Skeletal muscle tissue (tissue), 4 donors: ENCODE measurements around the gene UTF1. TPM values are rescaled to one million over a fixed set of nuclear protein-coding genes. Genes with fewer than 3 reads are reported as not detected.
"Not testable (repeated sequence)": the region's sequence is repeated elsewhere in the genome, so short reads cannot be mapped to it uniquely, and the experiment has no call there.

Source experiments
- H3K27ac ChIP-seq: one replicate; pipeline ENCODE4 v1.7.0; 2013; ENCODE audit warnings: mild to moderate bottlenecking, low read depth, low read length, inconsistent platforms
- H3K27me3 ChIP-seq, 3 donors: one replicate each; pipeline ENCODE4 v1.7.0; 2013; ENCODE audit warnings: low read length in 3 of 3; ENCODE audit not compliant: control insufficient read depth in 3 of 3, insufficient read depth in 3 of 3
- H3K36me3 ChIP-seq, 3 donors: one replicate each; pipeline ENCODE4 v1.7.0; 2013; ENCODE audit warnings: low read length in 3 of 3; ENCODE audit not compliant: control insufficient read depth in 3 of 3, insufficient read depth in 3 of 3
- H3K4me1 ChIP-seq, 3 donors: one replicate each; pipeline ENCODE4 v1.7.0; 2013; ENCODE audit warnings: low read length in 3 of 3, mild to moderate bottlenecking in 3 of 3; ENCODE audit not compliant: control insufficient read depth in 3 of 3, insufficient read depth in 3 of 3
- H3K4me3 ChIP-seq, 3 donors: one replicate each; pipeline ENCODE4 v1.7.0; 2013; ENCODE audit warnings: low read length in 3 of 3
- H3K9ac ChIP-seq, 3 donors: one replicate each; pipeline ENCODE4 v1.7.0; 2013; ENCODE audit warnings: low read length in 3 of 3, mild to moderate bottlenecking in 3 of 3, moderate library complexity in 2 of 3, low read depth in 1 of 3
- H3K9me3 ChIP-seq, 3 donors: one replicate each; pipeline ENCODE4 v1.7.0; 2013; ENCODE audit warnings: low read length in 3 of 3; ENCODE audit not compliant: control insufficient read depth in 3 of 3
- total RNA-seq: library from RNA; depleted of rRNA; stranded (reverse); fragments of >200 nt; gene quantifications from one replicate; pipeline ENCODE4 v1.2.3, GENCODE V29; 2014
- donor health status: Osteomylitis.

The UTF1 gene
- total RNA-seq, 1 donor from 2014 or later: not detected

GRCh38 chr10:133215586-133215985 lies 14.4 kb upstream of the UTF1 start:
- peaks cover 26 to 59% (median 44%) of the 10 kb centered on the region in 3 donors for H3K27me3 ChIP-seq
- no peak overlapping the region for H3K4me3 ChIP-seq
- no peaks in the 10 kb centered on the region for H3K9me3 ChIP-seq
- no peaks in the 10 kb centered on the region for H3K4me1 ChIP-seq
- no peaks in the 10 kb centered on the region for H3K36me3 ChIP-seq
- no peak overlapping the region for H3K9ac ChIP-seq
- no peak overlapping the region for H3K27ac ChIP-seq

GRCh38 chr10:133216776-133217175 lies 13.2 kb upstream of the UTF1 start:
- no peak overlapping the region for H3K9ac ChIP-seq
- H3K27me3 ChIP-seq: peaks cover 32 to 66% (median 47%) of the 10 kb centered on the region in 3 donors

GRCh38 chr10:133217800-133218589 lies 12.0 kb upstream of the UTF1 start:
- Histone ChIP-seq H3K27me3 (peaks cover 27 to 53% (median 39%) of the 10 kb centered on the region in 3 donors), H3K4me3 (no peak overlapping the region)

More at GRCh38 chr10:133216776-133217175, 13.2 kb upstream of the UTF1 start:
- Histone ChIP-seq H3K9me3 (no peaks in the 10 kb centered on the region), H3K27ac (no peak overlapping the region), H3K36me3 (no peaks in the 10 kb centered on the region), H3K4me3 (no peak overlapping the region), H3K4me1 (no peaks in the 10 kb centered on the region)

GRCh38 chr10:133218891-133219290 lies 11.1 kb upstream of the UTF1 start:
- H3K9ac ChIP-seq: no peak overlapping the region
- no peaks in the 10 kb centered on the region for H3K36me3 ChIP-seq
- H3K9me3 ChIP-seq: no peaks in the 10 kb centered on the region
- H3K27ac ChIP-seq: no peak overlapping the region
- H3K4me1 ChIP-seq: no peaks in the 10 kb centered on the region
- H3K4me3 ChIP-seq: no peak overlapping the region
- H3K27me3 ChIP-seq: peaks cover 25 to 45% (median 38%) of the 10 kb centered on the region in 3 donors

More at GRCh38 chr10:133217800-133218589, 12.0 kb upstream of the UTF1 start:
- Histone ChIP-seq H3K9ac (no peak overlapping the region), H3K27ac (no peak overlapping the region), H3K4me1 (no peaks in the 10 kb centered on the region), H3K36me3 (no peaks in the 10 kb centered on the region), H3K9me3 (no peaks in the 10 kb centered on the region)

- H3K27me3 ChIP-seq: peaks cover 27 to 45% (median 38%) of the 10 kb centered on the region in 3 donors
- no peak overlapping the region for H3K9ac ChIP-seq
- no peaks in the 10 kb centered on the region for H3K36me3 ChIP-seq
- H3K4me3 ChIP-seq: no peak overlapping the region
- no peaks in the 10 kb centered on the region for H3K9me3 ChIP-seq
- H3K4me1 ChIP-seq: no peaks in the 10 kb centered on the region
- H3K27ac ChIP-seq: no peak overlapping the region
These were observed 10.2 kb upstream of the UTF1 start for GRCh38 chr10:133219782-133220181.

GRCh38 chr10:133221331-133221730 lies 8.7 kb upstream of the UTF1 start:
- H3K9me3 ChIP-seq: no peaks in the 10 kb centered on the region
- H3K27me3 ChIP-seq: peaks cover 37 to 51% (median 45%) of the 10 kb centered on the region in 3 donors
- no peaks in the 10 kb centered on the region for H3K4me1 ChIP-seq
- no peak overlapping the region for H3K9ac ChIP-seq
- H3K4me3 ChIP-seq: no peak overlapping the region
- no peaks in the 10 kb centered on the region for H3K36me3 ChIP-seq
- H3K27ac ChIP-seq: no peak overlapping the region

- H3K4me3 ChIP-seq, H3K36me3 ChIP-seq, H3K9ac ChIP-seq, H3K4me1 ChIP-seq, H3K27ac ChIP-seq, H3K9me3 ChIP-seq: not testable (repeated sequence)
- H3K27me3 ChIP-seq: peaks cover 41 to 55% (median 49%) of the 10 kb centered on the region in 3 donors
These were observed 8.3 kb upstream of the UTF1 start for GRCh38 chr10:133221756-133222155.

- no peak overlapping the region for H3K27ac ChIP-seq
- H3K36me3 ChIP-seq: no peaks in the 10 kb centered on the region
- no peak overlapping the region for H3K9ac ChIP-seq
- no peak overlapping the region for H3K4me3 ChIP-seq
- H3K27me3 ChIP-seq: peaks cover 52 to 62% (median 60%) of the 10 kb centered on the region in 3 donors
- H3K9me3 ChIP-seq: no peaks in the 10 kb centered on the region
- no peaks in the 10 kb centered on the region for H3K4me1 ChIP-seq
These were observed 5.9 kb upstream of the UTF1 start for GRCh38 chr10:133224076-133224475.

- Histone ChIP-seq H3K4me1 (no peaks in the 10 kb centered on the region), H3K36me3 (no peaks in the 10 kb centered on the region), H3K9ac (no peak overlapping the region), H3K9me3 (no peaks in the 10 kb centered on the region), H3K4me3 (no peak overlapping the region), H3K27ac (no peak overlapping the region), H3K27me3 (peaks cover 52 to 59% (median 57%) of the 10 kb centered on the region in 3 donors)
These were observed 5.2 kb upstream of the UTF1 start for GRCh38 chr10:133224756-133225372.

- Histone ChIP-seq H3K36me3 (no peaks in the 10 kb centered on the region), H3K9ac (no peak overlapping the region), H3K4me1 (no peaks in the 10 kb centered on the region), H3K27me3 (peaks cover 51 to 61% (median 58%) of the 10 kb centered on the region in 3 donors), H3K4me3 (no peak overlapping the region), H3K27ac (no peak overlapping the region), H3K9me3 (no peaks in the 10 kb centered on the region)
These were observed 4.3 kb upstream of the UTF1 start for GRCh38 chr10:133225707-133226191.
